NCI-H2029 treated with DMSO at 0.1 percent for 48 hours (cell line): ENCODE data around the gene JARID2.
"Not testable (repeated sequence)": the region's sequence is repeated elsewhere in the genome, so short reads cannot be mapped to it uniquely, and the experiment has no call there.

Source experiments
- DNase-seq: peaks from one replicate; lab custom pipeline; 2025; lab: John Stamatoyannopoulos, UW

The JARID2 gene

GRCh38 chr6:15401120-15401519 lies 155.3 kb downstream of the JARID2 start:
- no peak for DNase-seq

DNA sequence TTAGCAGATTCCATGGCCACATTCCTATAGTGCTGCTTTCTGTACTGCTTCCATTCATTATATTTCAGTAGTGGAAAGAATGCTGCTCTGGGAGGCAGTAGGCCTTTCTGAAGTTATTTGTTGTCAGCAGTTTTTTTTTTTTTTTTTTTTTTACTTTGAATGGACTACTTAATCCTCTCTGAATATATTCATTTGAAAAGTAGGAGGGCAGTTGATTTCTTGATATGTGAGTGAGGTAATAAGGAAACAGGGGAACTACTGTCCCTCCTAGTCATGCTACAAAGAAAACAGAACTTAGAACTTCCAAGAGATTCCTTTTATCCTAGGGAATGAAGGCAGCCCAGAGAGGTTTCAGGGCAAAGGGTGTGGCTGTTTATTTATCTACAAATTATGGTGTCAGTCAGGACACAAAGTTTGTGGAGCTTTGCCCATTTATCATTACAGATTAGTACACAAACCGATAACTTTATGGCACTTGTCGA lies 155.9 kb downstream of the JARID2 start:
- no peak for DNase-seq

GRCh38 chr6:15402406-15403045 lies 156.7 kb downstream of the JARID2 start:
- DNase-seq, result no peak

DNA sequence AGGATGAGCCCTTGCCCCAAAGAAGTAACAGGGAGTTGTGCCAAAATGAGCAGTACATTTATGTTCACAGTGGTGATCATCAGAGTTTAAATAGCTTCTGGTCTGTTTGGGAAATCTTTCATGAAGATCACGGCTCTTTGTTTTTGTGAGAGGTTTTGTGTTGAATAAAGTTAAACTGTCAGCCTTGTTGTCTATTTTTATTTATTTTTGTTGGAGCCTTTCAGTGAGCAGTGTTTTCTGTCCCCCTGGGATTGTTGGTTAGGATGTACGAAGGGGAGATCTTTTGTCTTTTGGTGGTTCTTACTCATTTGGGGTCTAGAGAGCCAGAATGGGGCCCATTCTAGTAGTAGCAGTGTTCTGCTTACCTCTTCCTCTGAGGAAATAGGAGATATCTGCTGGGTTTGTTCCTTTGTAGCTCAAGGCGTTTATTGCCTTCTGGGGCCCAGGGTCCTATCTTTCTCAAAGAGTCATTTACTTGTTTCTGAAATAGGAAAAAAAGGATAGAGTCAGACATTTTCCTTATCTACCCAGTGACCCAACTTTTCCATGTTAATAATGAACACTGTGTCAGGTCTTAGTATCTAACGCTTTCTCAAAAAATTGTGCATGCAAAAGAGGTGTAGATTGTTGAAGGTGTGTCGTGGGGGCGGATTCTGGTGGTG lies 157.4 kb downstream of the JARID2 start:
- DNase-seq, result no peak

DNA sequence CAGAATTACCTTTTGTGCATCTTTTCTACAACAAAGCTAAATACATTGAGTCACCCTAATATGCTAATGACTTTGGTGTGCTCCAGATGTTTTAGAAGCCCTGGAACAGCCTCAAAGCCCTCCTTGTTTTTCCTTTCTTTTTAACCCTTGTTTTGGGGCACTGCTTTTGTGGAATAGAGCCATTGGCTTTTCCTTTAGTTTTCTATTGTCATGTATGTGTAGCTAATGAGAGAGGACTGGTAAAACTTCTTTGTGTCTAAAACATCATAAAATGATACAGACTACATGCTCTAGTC lies 158.8 kb downstream of the JARID2 start:
- peak; percentile 70 for DNase-seq

GRCh38 chr6:15405129-15406068 lies 159.5 kb downstream of the JARID2 start:
- DNase-seq, result no peak

DNA sequence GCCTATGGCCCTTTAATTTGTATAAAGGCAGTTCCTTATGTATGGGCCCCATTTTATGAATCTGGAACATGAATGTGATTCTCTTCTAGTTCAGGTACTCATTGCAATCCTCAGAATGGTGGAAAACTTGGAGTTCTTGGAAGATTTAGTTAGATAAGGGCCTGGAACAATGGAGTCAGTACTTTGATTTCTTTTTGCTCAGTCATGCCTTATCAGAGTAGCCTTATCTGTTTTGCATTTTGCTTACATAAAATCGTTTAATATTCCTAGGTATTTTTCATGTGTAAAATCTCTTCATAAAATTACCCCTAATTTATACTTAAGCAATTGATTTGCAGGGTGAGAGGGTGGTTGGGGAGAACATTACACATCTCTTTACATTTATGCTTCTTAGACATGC lies 160.6 kb downstream of the JARID2 start:
- no peak for DNase-seq

GRCh38 chr6:15408008-15408407 lies 162.1 kb downstream of the JARID2 start:
- no peak for DNase-seq

GRCh38 chr6:15408758-15409157 lies 162.9 kb downstream of the JARID2 start:
- DNase-seq, result no peak

- no peak for DNase-seq
These were observed 163.6 kb downstream of the JARID2 start for GRCh38 chr6:15409301-15410125.

DNA sequence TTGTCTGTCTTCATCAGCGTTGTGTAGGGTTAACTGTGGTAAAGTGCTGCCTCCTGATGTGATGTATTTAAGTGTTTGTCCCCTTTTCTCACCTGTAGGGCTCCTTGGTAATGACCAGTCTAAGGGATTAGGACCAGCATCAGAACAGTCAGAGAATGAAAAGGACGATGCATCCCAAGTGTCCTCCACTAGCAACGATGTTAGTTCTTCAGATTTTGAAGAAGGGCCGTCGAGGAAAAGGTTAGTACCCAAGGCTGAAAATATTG lies 164.2 kb downstream of the JARID2 start:
- DNase-seq, result no peak

GRCh38 chr6:15410752-15411151 lies 164.9 kb downstream of the JARID2 start:
- DNase-seq, result no peak

- no peak for DNase-seq
These were observed 165.9 kb downstream of the JARID2 start for GRCh38 chr6:15411766-15412165.

DNA sequence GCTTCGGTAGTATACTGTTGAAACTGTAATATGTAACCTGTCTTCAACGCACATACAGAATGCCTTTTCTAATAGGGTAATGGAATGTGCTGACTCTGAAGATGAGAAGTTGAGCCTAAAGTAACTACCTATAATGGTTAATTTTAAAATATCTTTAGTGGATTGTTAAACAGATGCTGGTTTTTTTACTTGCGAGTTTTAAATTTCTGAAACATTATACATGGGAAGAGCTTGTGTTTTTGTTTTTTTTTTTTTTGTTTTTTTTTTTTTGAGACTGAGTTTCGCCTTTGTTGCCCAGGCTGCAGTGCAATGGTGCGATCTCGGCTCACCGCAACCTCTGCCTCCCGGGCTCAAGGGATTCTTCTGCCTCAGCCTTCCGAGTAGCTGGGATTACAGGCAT lies 166.9 kb downstream of the JARID2 start:
- DNase-seq, result no peak

GRCh38 chr6:15413466-15414234 lies 167.8 kb downstream of the JARID2 start:
- no peak for DNase-seq

DNA sequence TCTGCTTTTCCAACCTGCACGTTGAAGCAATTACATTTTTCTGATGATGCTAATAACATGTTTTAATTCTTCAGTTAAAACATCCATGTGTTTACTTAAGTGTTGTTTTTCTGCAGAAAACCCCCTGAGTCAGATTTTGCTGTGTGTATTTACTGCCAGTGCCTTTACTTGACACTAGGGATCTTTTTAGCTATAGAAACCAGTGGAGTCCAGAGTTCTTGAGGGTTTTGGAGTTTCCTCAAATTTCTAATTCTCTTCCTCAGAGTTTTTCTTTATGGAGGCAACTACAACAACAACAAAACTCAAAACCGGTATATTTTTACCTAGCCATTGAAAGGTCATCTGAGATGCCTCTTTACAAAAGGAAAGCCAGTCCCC lies 168.4 kb downstream of the JARID2 start:
- no peak for DNase-seq

GRCh38 chr6:15415622-15416021 lies 169.8 kb downstream of the JARID2 start:
- DNase-seq, result not testable (repeated sequence)

- DNase-seq, result no peak
These were observed 171.2 kb downstream of the JARID2 start for GRCh38 chr6:15416932-15417509.

GRCh38 chr6:15417811-15418210 lies 171.9 kb downstream of the JARID2 start:
- no peak for DNase-seq

GRCh38 chr6:15419493-15419892 lies 173.6 kb downstream of the JARID2 start:
- no peak for DNase-seq

- DNase-seq, result no peak
These were observed 175.1 kb downstream of the JARID2 start for GRCh38 chr6:15420959-15421438.
